HG03064 (cell line): ENCODE data around the gene SLC41A2.
A peak's percentile ranks its signal among the peaks of the same experiment; 100 is the strongest.

Experiments
- ATAC-seq: cut with Tn5 transposase; IDR thresholded peaks from one replicate; pipeline ENCODE4 v1.9.1; 2021; ENCODE audit warnings: low read depth; ENCODE audit not compliant: unreplicated experiment

Gene SLC41A2

GRCh38 chr12:104930388-104931326 is 27.4 kb downstream of the SLC41A2 start:
- ATAC-seq: peak; percentile 85

- ATAC-seq: no peak
Observed at GRCh38 chr12:104929977-104930376, 28.1 kb downstream of the SLC41A2 start.

- ATAC-seq: no peak
Observed at GRCh38 chr12:104929368-104929767, 28.7 kb downstream of the SLC41A2 start.

DNA sequence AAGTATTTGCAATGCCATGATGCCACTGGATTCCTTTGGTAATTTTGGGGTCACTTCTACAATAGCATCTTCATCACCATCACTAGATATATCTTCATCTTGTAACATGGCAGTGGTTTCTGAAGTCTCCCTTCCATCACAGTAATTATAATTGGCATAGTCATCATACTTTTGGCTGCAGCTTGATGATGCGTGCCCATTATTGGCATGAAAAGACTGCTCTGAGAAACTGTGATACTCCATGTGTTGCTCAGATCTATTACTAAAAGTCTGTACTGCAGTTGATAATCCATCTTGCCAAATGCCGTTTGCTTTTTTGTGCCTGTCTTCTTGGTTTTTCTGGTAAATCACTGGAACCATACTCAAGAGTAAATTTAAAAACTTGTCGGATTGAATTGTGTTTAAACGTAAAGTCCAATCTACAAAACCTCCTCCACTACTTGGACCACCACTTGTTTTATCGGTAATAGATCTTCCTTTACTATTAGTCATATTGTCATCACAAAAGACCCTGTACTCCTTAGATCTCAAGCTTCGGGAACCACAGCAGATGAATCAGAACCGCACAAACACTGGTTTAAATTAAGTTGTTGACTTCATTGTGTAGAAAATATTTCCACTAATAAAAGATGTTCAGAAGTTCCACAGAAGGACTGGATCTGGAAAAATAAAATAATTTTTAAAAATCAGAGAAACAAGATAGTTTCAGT is 29.9 kb downstream of the SLC41A2 start:
- ATAC-seq: no peak

- no peak for ATAC-seq
Observed at GRCh38 chr12:104925501-104925900, 32.6 kb downstream of the SLC41A2 start.

DNA sequence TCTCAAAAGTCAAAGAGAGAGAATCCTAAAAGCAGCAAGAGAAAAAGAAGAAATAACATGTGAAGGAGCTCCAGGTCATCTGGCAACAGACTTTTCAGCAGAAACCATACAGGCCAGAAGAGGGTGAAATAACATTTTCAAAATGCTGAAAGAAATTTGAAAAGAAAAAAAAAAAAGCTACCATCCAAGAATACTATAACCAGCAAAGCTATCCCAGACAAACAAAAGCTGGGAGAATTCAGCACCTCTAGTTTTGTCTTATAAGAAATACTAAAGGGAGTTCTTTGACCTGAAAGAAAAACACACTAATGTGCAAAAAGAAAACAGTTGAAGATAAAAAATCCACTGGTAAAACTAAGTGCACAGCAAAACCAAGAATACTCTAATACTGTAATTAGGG is 36.8 kb downstream of the SLC41A2 start:
- ATAC-seq: no peak

GRCh38 chr12:104911942-104912341 is 46.1 kb downstream of the SLC41A2 start:
- no peak for ATAC-seq

DNA sequence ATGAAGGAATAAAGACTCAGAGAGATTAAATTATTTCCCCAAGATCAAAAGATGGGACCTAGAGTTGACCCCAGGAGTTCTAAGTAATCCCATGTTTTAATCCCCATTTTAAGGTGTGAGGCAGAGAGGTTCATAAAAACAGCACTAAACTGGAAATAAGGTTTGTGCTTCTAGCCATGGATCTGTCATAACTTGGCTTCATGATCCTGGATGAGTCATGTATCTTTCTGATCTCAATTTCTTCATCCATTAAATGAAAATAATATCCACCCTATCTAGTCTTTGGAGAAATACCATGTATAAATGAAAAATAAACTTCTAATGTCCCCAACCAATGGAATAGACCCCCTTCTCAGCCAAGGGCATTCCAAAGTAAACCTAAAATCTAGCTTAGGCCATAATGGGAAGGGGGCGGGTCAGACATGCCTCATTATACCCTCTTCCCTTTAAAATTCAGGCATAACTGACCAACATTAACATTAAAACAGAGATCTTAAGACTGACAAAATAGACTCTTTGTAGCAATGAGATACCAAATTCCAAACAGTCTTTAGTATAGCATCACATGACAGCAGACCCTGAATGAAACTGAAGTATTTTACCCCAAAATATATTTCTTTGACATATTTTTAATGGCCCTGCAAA is 47.8 kb downstream of the SLC41A2 start:
- no peak for ATAC-seq

- no peak for ATAC-seq
Observed at GRCh38 chr12:104909761-104910160, 48.3 kb downstream of the SLC41A2 start.
